Loucy (cell line): ENCODE data around the gene CCDC185.

Source experiments
- CTCF ChIP-seq: fragments of 200-600 bp; sonication (generic); conservative IDR thresholded peaks from 2 replicates; pipeline ENCODE4 v1.5.1; 2014; ENCODE audit warnings: mild to moderate bottlenecking, antibody characterized with exemption, low read length
- EZH2phosphoT487 ChIP-seq: fragments of 200-600 bp; IDR thresholded peaks from 2 replicates; pipeline ENCODE4 v1.6.1; 2018; ENCODE audit warnings: antibody characterized with exemption, mild to moderate bottlenecking, moderate library complexity, borderline replicate concordance

DNA sequence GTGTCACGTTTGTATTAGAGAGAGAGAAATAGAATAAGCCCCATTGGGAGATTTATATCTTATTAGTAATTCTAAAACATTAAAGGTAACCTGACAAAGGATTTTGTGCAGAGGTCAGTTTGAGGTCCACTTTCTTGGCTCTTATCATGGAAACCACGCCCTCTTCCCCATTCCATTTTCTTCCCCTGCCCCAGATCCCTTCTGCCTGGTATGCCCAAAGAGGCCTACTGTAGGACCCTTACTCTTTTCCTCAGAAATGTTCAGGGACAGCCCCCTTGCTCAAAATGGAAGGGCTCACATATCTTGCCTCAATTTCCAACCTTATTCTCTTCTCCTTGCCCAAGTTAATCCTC, 9.6 kb downstream of the CCDC185 start:
- TF ChIP-seq CTCF = no peak
- TF ChIP-seq EZH2phosphoT487 = no peak
